ENCODE data around the gene DCANP1. TPM values are rescaled to one million over a fixed set of nuclear protein-coding genes. Genes with fewer than 3 reads are reported as not detected.
A peak's percentile ranks its signal among the peaks of the same experiment; 100 is the strongest.

The DCANP1 gene
- total RNA-seq, 1 experiment from 2014 or later: not detected

- peaks cover 87% of the 10 kb centered on the region for H3K27me3 ChIP-seq (ENCODE audit: control insufficient read depth, insufficient read depth, low read length)
- no peak overlapping the region for H3K4me3 ChIP-seq (ENCODE audit: insufficient read depth, low read depth, low read length)
Measured at GRCh38 chr5:135486131-135487036, 39.2 kb upstream of the DCANP1 start.

GRCh38 chr5:135484674-135485086, 37.5 kb upstream of the DCANP1 start:
- H3K36me3 ChIP-seq (replicated peaks; ENCODE audit: control insufficient read depth, insufficient read depth, low read length): no peaks in the 10 kb centered on the region
- no peak for DNase-seq
- peaks cover 79% of the 10 kb centered on the region for H3K27me3 ChIP-seq (ENCODE audit: control insufficient read depth, insufficient read depth, low read length)
- no peak overlapping the region for H3K4me3 ChIP-seq (ENCODE audit: insufficient read depth, low read depth, low read length)

More at GRCh38 chr5:135486131-135487036, 39.2 kb upstream of the DCANP1 start:
- no peaks in the 10 kb centered on the region for H3K36me3 ChIP-seq (replicated peaks; ENCODE audit: control insufficient read depth, insufficient read depth, low read length)
- no peak for DNase-seq

GRCh38 chr5:135483254-135483653, 36.1 kb upstream of the DCANP1 start:
- Histone ChIP-seq H3K4me3 (ENCODE audit: insufficient read depth, low read depth, low read length) (no peak overlapping the region), H3K27me3 (ENCODE audit: control insufficient read depth, insufficient read depth, low read length) (peaks cover 70% of the 10 kb centered on the region), H3K36me3 (replicated peaks; ENCODE audit: control insufficient read depth, insufficient read depth, low read length) (no peaks in the 10 kb centered on the region)
- DNase-seq: no peak

- DNase-seq: no peak
- peaks cover 68% of the 10 kb centered on the region for H3K27me3 ChIP-seq (ENCODE audit: control insufficient read depth, insufficient read depth, low read length)
- H3K36me3 ChIP-seq (replicated peaks; ENCODE audit: control insufficient read depth, insufficient read depth, low read length): no peaks in the 10 kb centered on the region
Measured at GRCh38 chr5:135482381-135482933, 35.3 kb upstream of the DCANP1 start.

GRCh38 chr5:135481909-135482311, 34.8 kb upstream of the DCANP1 start:
- no peaks in the 10 kb centered on the region for H3K36me3 ChIP-seq (replicated peaks; ENCODE audit: control insufficient read depth, insufficient read depth, low read length)
- H3K4me3 ChIP-seq (ENCODE audit: insufficient read depth, low read depth, low read length): no peak overlapping the region
- H3K27me3 ChIP-seq (ENCODE audit: control insufficient read depth, insufficient read depth, low read length): peaks cover 62% of the 10 kb centered on the region
- DNase-seq: no peak

More at GRCh38 chr5:135482381-135482933, 35.3 kb upstream of the DCANP1 start:
- H3K4me3 ChIP-seq (ENCODE audit: insufficient read depth, low read depth, low read length): no peak overlapping the region

GRCh38 chr5:135481387-135481786, 34.2 kb upstream of the DCANP1 start:
- Histone ChIP-seq H3K36me3 (replicated peaks; ENCODE audit: control insufficient read depth, insufficient read depth, low read length) (no peaks in the 10 kb centered on the region), H3K27me3 (ENCODE audit: control insufficient read depth, insufficient read depth, low read length) (peaks cover 57% of the 10 kb centered on the region), H3K4me3 (ENCODE audit: insufficient read depth, low read depth, low read length) (no peak overlapping the region)
- DNase-seq: no peak

- peaks cover 48% of the 10 kb centered on the region for H3K27me3 ChIP-seq (ENCODE audit: control insufficient read depth, insufficient read depth, low read length)
- no peaks in the 10 kb centered on the region for H3K36me3 ChIP-seq (replicated peaks; ENCODE audit: control insufficient read depth, insufficient read depth, low read length)
- no peak overlapping the region for H3K4me3 ChIP-seq (ENCODE audit: insufficient read depth, low read depth, low read length)
- DNase-seq: no peak
Measured at GRCh38 chr5:135480511-135480910, 33.4 kb upstream of the DCANP1 start.

GRCh38 chr5:135478938-135479337, 31.8 kb upstream of the DCANP1 start:
- H3K4me3 ChIP-seq (ENCODE audit: insufficient read depth, low read depth, low read length): no peak overlapping the region
- no peaks in the 10 kb centered on the region for H3K36me3 ChIP-seq (replicated peaks; ENCODE audit: control insufficient read depth, insufficient read depth, low read length)
- peak; percentile 79 for DNase-seq
- H3K27me3 ChIP-seq (ENCODE audit: control insufficient read depth, insufficient read depth, low read length): peaks cover 40% of the 10 kb centered on the region; the same call in 1 of the 2 replicates

GRCh38 chr5:135477613-135478066, 30.5 kb upstream of the DCANP1 start:
- Histone ChIP-seq H3K27me3 (ENCODE audit: control insufficient read depth, insufficient read depth, low read length) (peaks cover 35% of the 10 kb centered on the region; the same call in 1 of the 2 replicates), H3K4me3 (ENCODE audit: insufficient read depth, low read depth, low read length) (no peak overlapping the region), H3K36me3 (replicated peaks; ENCODE audit: control insufficient read depth, insufficient read depth, low read length) (no peaks in the 10 kb centered on the region)
- peak; percentile 74 for DNase-seq

- DNase-seq: peak; percentile 57
- Histone ChIP-seq H3K4me3 (ENCODE audit: insufficient read depth, low read depth, low read length) (no peak overlapping the region), H3K27me3 (ENCODE audit: control insufficient read depth, insufficient read depth, low read length) (peaks cover 33% of the 10 kb centered on the region), H3K36me3 (replicated peaks; ENCODE audit: control insufficient read depth, insufficient read depth, low read length) (no peaks in the 10 kb centered on the region)
Measured at GRCh38 chr5:135476615-135477581, 29.8 kb upstream of the DCANP1 start.

- Histone ChIP-seq H3K36me3 (replicated peaks; ENCODE audit: control insufficient read depth, insufficient read depth, low read length) (no peaks in the 10 kb centered on the region), H3K4me3 (ENCODE audit: insufficient read depth, low read depth, low read length) (no peak overlapping the region), H3K27me3 (ENCODE audit: control insufficient read depth, insufficient read depth, low read length) (peaks cover 27% of the 10 kb centered on the region)
- DNase-seq: no peak
Measured at GRCh38 chr5:135473956-135474670, 27.0 kb upstream of the DCANP1 start.

- H3K4me3 ChIP-seq (ENCODE audit: insufficient read depth, low read depth, low read length): no peak overlapping the region
- H3K27me3 ChIP-seq (ENCODE audit: control insufficient read depth, insufficient read depth, low read length): peaks cover 39% of the 10 kb centered on the region
- H3K36me3 ChIP-seq (replicated peaks; ENCODE audit: control insufficient read depth, insufficient read depth, low read length): no peaks in the 10 kb centered on the region
- DNase-seq: no peak
Measured at GRCh38 chr5:135472141-135472540, 25.0 kb upstream of the DCANP1 start.

- DNase-seq: no peak
- no peaks in the 10 kb centered on the region for H3K36me3 ChIP-seq (replicated peaks; ENCODE audit: control insufficient read depth, insufficient read depth, low read length)
- peaks cover 43% of the 10 kb centered on the region for H3K27me3 ChIP-seq (ENCODE audit: control insufficient read depth, insufficient read depth, low read length)
- H3K4me3 ChIP-seq (ENCODE audit: insufficient read depth, low read depth, low read length): no peak overlapping the region
Measured at GRCh38 chr5:135471726-135472125, 24.6 kb upstream of the DCANP1 start.

GRCh38 chr5:135469911-135470310, 22.8 kb upstream of the DCANP1 start:
- no peak for DNase-seq
- H3K4me3 ChIP-seq (ENCODE audit: insufficient read depth, low read depth, low read length): no peak overlapping the region
- H3K27me3 ChIP-seq (ENCODE audit: control insufficient read depth, insufficient read depth, low read length): peaks cover 58% of the 10 kb centered on the region

More at GRCh38 chr5:135469911-135470310, 22.8 kb upstream of the DCANP1 start:
- no peaks in the 10 kb centered on the region for H3K36me3 ChIP-seq (replicated peaks; ENCODE audit: control insufficient read depth, insufficient read depth, low read length)

Measured in H7 (cell line).